ENCODE data around the gene CPLX1. TPM values are rescaled to one million over a fixed set of nuclear protein-coding genes. Genes with fewer than 3 reads are reported as not detected.

Gene CPLX1
- total RNA-seq, 1 experiment from 2014 or later: 14.5 TPM

GRCh38 chr4:797066-797465 lies 28.9 kb downstream of the CPLX1 start:
- H3K4me2 ChIP-seq (ENCODE audit: low read length): no peak overlapping the region
- no peak overlapping the region for H2AFZ ChIP-seq (ENCODE audit: low read depth, low read length, poor library complexity, severe bottlenecking)
- H4K20me1 ChIP-seq (ENCODE audit: insufficient read depth): no peaks in the 10 kb centered on the region
- ChIA-PET POLR2A (no interaction called here), RAD21 (ENCODE audit: low non-redundant PET in 1 of 2, low total read pairs in 2 of 2, uncharacterized antibody in 2 of 2, unreplicated experiment in 2 of 2) (no interaction called here), CTCF (no interaction called here)
- no peaks in the 10 kb centered on the region for H3K36me3 ChIP-seq (ENCODE audit: control insufficient read depth in 1 of 2, insufficient read depth in 2 of 2, low read length in 2 of 2)
- peaks cover 19 to 22% of the 10 kb centered on the region in 2 experiments for H3K4me1 ChIP-seq (ENCODE audit: control insufficient read depth in 1 of 2, insufficient read depth in 2 of 2, low read length in 2 of 2)
- TF ChIP-seq FOSL1 (IDR thresholded peaks at IDR 0.05; ENCODE audit: low read depth): no peak
- TF ChIP-seq EGR1 (IDR thresholded peaks at IDR 0.05; ENCODE audit: low read depth): no peak
- TF ChIP-seq EZH2 (IDR thresholded peaks at IDR 0.05): no peak
- no peak for TF ChIP-seq REST (IDR thresholded peaks at IDR 0.05; ENCODE audit: low read depth)
- TF ChIP-seq CBX3 (IDR thresholded peaks at IDR 0.05; ENCODE audit: low read depth): no peak
- TF ChIP-seq ZFX (IDR thresholded peaks at IDR 0.05): no peak
- no peak for TF ChIP-seq POLR2A (IDR thresholded peaks at IDR 0.05; ENCODE audit: borderline replicate concordance, extremely low read depth, insufficient read depth, insufficient read length)
- TF ChIP-seq SRF (IDR thresholded peaks at IDR 0.05; ENCODE audit: low read depth): no peak
- no peak for TF ChIP-seq YY1 (IDR thresholded peaks at IDR 0.05; ENCODE audit: extremely low read depth, insufficient replicate concordance, low read depth, low read length)
- no peak for TF ChIP-seq ZBTB33 (IDR thresholded peaks at IDR 0.05; ENCODE audit: extremely low read depth, insufficient replicate concordance, low read length)
- TF ChIP-seq JUND (IDR thresholded peaks at IDR 0.05): no peak
- TF ChIP-seq POLR2AphosphoS5 (IDR thresholded peaks at IDR 0.05; ENCODE audit: low read depth, low read length): no peak
- TF ChIP-seq MAX (IDR thresholded peaks at IDR 0.05): no peak
- no peak for DNase-seq (ENCODE audit: low read depth, low spot score)
- no peaks in the 10 kb centered on the region for H3K9me2 ChIP-seq (ENCODE audit: insufficient read depth)
- no peaks in the 10 kb centered on the region for H3K9me3 ChIP-seq (ENCODE audit: control insufficient read depth in 1 of 2, insufficient read depth in 1 of 2, low read depth in 1 of 2, low read length in 2 of 2)
- H3K79me2 ChIP-seq (ENCODE audit: insufficient read depth, low read length): no peaks in the 10 kb centered on the region
- intact Hi-C loops (cut with micrococcal nuclease): no loop called here
- no peak for ATAC-seq
- BruUV-seq (replicated peaks): no TSS peak
- no peak overlapping the region for H3K9ac ChIP-seq (ENCODE audit: low read length)
- no peak overlapping the region for H3K27ac ChIP-seq (ENCODE audit: low read depth, low read length)
- H3K4me3 ChIP-seq (replicated peaks in 1 of 2; ENCODE audit: low read depth in 1 of 2, low read length in 2 of 2): no peak overlapping the region
- no peaks in the 10 kb centered on the region for H3K27me3 ChIP-seq (ENCODE audit: insufficient read depth, low read length)
